Right hindlimb (tissue), 1 donor: ENCODE measurements around the gene ASTN2.
"Not testable (repeated sequence)": the region's sequence is repeated elsewhere in the genome, so short reads cannot be mapped to it uniquely, and the experiment has no call there.

Experiments used
- DNase-seq: peaks from one replicate; pipeline ENCODE4 v3.0.0-alpha.2; 2018

Gene ASTN2

GRCh38 chr9:116951588-116952435 is 463.0 kb downstream of the ASTN2 start:
- no peak for DNase-seq

GRCh38 chr9:116945817-116946216 is 469.0 kb downstream of the ASTN2 start:
- no peak for DNase-seq

GRCh38 chr9:116944714-116945534 is 469.9 kb downstream of the ASTN2 start:
- DNase-seq, result no peak

- DNase-seq, result no peak
Measured at GRCh38 chr9:116943970-116944369, 470.9 kb downstream of the ASTN2 start.

GRCh38 chr9:116942593-116943061 is 472.2 kb downstream of the ASTN2 start:
- DNase-seq, result no peak

GRCh38 chr9:116941266-116941665 is 473.6 kb downstream of the ASTN2 start:
- DNase-seq, result no peak

GRCh38 chr9:116940614-116941215 is 474.1 kb downstream of the ASTN2 start:
- DNase-seq, result no peak

- no peak for DNase-seq
Measured at GRCh38 chr9:116939614-116940013, 475.2 kb downstream of the ASTN2 start.

- DNase-seq, result no peak
Measured at GRCh38 chr9:116939161-116939560, 475.7 kb downstream of the ASTN2 start.

GRCh38 chr9:116937361-116937760 is 477.5 kb downstream of the ASTN2 start:
- no peak for DNase-seq

- DNase-seq, result no peak
Measured at GRCh38 chr9:116935149-116935897, 479.5 kb downstream of the ASTN2 start.

GRCh38 chr9:116934131-116934530 is 480.7 kb downstream of the ASTN2 start:
- no peak for DNase-seq

GRCh38 chr9:116933251-116933650 is 481.6 kb downstream of the ASTN2 start:
- no peak for DNase-seq

GRCh38 chr9:116929621-116930020 is 485.2 kb downstream of the ASTN2 start:
- no peak for DNase-seq

GRCh38 chr9:116928884-116929283 is 486.0 kb downstream of the ASTN2 start:
- no peak for DNase-seq

- no peak for DNase-seq
Measured at GRCh38 chr9:116928289-116928688, 486.6 kb downstream of the ASTN2 start.

- no peak for DNase-seq
Measured at GRCh38 chr9:116927726-116928125, 487.1 kb downstream of the ASTN2 start.

GRCh38 chr9:116925121-116925520 is 489.7 kb downstream of the ASTN2 start:
- DNase-seq, result no peak

GRCh38 chr9:116924462-116925110 is 490.3 kb downstream of the ASTN2 start:
- DNase-seq, result no peak

GRCh38 chr9:116917895-116918508 is 496.9 kb downstream of the ASTN2 start:
- DNase-seq, result not testable (repeated sequence)

- DNase-seq, result no peak
Measured at GRCh38 chr9:116913536-116913935, 501.3 kb downstream of the ASTN2 start.

- DNase-seq, result no peak
Measured at GRCh38 chr9:116910201-116910600, 504.7 kb downstream of the ASTN2 start.
